Heart left ventricle (tissue), 16 donors: Measurements from ENCODE around the gene ALPL. TPM values are rescaled to one million over a fixed set of nuclear protein-coding genes. Genes with fewer than 3 reads are reported as not detected.

Experiments used
- ATAC-seq, 4 donors: fragments of 200-7000 bp; cut with Tn5 transposase; one replicate each; pipeline ENCODE4 v1.9.1; 2020 to 2022; ENCODE audit warnings: moderate library complexity in 4 of 4, mild to moderate bottlenecking in 3 of 4, moderate number of reproducible peaks in 1 of 4
- DNase-seq, 5 donors: peaks; one replicate each; pipeline ENCODE4 v3.0.0-alpha.2; 2020
- H3K27ac ChIP-seq, 12 donors: fragments of 200-600 bp; sonication (generic) in 4 of 12; one replicate each; pipeline versions ENCODE4 v1.5.0 to v1.8.0; 2016 to 2022; ENCODE audit warnings: mild to moderate bottlenecking in 2 of 12
- H3K27me3 ChIP-seq, 9 donors: fragments of 200-600 bp; sonication (generic) in 2 of 9; one replicate each; pipeline versions ENCODE4 v1.5.1 to v1.8.0; 2016 to 2022; ENCODE audit warnings: mild to moderate bottlenecking in 3 of 9
- H3K36me3 ChIP-seq, 9 donors: fragments of 200-600 bp; sonication (generic) in 2 of 9; one replicate each; pipeline versions ENCODE4 v1.5.0 to v1.8.0; 2018 to 2022; ENCODE audit warnings: mild to moderate bottlenecking in 2 of 9
- H3K4me1 ChIP-seq, 12 donors: fragments of 200-600 bp; sonication (generic) in 4 of 12; one replicate each; pipeline versions ENCODE4 v1.5.0 to v1.8.0; 2016 to 2022; ENCODE audit warnings: mild to moderate bottlenecking in 3 of 12
- H3K4me3 ChIP-seq, 12 donors: fragments of 200-600 bp; sonication (generic) in 4 of 12; one replicate each; pipeline versions ENCODE4 v1.5.0 to v1.8.0; 2017 to 2022; ENCODE audit warnings: mild to moderate bottlenecking in 9 of 12, moderate library complexity in 4 of 12
- H3K9me3 ChIP-seq, 12 donors: fragments of 200-600 bp; sonication (generic) in 4 of 12; one replicate each; pipeline versions ENCODE4 v1.5.0 to v1.8.0; 2016 to 2022; ENCODE audit warnings: mild to moderate bottlenecking in 1 of 12
- CTCF ChIP-seq, 12 donors: fragments of 200-600 bp; sonication (generic) in 4 of 12; IDR thresholded peaks; one replicate each; pipeline versions ENCODE4 v1.5.0 to v1.8.0; 2018 to 2022; ENCODE audit warnings: antibody characterized with exemption in 12 of 12, mild to moderate bottlenecking in 5 of 12
- POLR2A ChIP-seq, 2 donors: fragments of 450-650 bp; IDR thresholded peaks; one replicate each; pipeline ENCODE4 v1.6.1; 2017; ENCODE audit warnings: antibody characterized with exemption in 2 of 2, mild to moderate bottlenecking in 2 of 2, moderate library complexity in 2 of 2
- WGBS, 4 donors: extraction: QIAGEN DNeasy Blood & Tissue Kit in 2 of 4; methylation state at CpG; one replicate each; pipeline versions ENCODE4 v1.1.5 to v1.1.7; 2013 to 2018; 5-methylcytosine and 5-hydroxymethylcytosine counted together
- intact Hi-C, 10 donors: fragments of 100-400 bp; cut with DNase I; formaldehyde crosslinking; loops; one replicate each; pipeline versions ENCODE4 v1.11.1 to v1.14.2; 2022
- polyA plus RNA-seq, 2 donors: library from polyadenylated mRNA; stranded (reverse); fragments of 200-250 nt; gene quantifications; one replicate each; pipeline ENCODE4 v1.2.3, GENCODE V29; 2013
- total RNA-seq, 9 donors: library from RNA; depleted of rRNA in 2 of 9; stranded (reverse); fragments of >200 nt in 2 of 9; fragmentation: NEBNext Ultra II Directional in 3 of 9; extraction: Animal tissue kit (Norgen Biotek cat#: 25700) in 3 of 9; gene quantifications; one replicate each; pipeline versions ENCODE4 v1.1.0 to v1.2.4, GENCODE V29; 2016 to 2023
- donor health status: ischemic (EF 13 %, LVEDD 7.1; RV severe dilation, severe dysfunction).
- donor health status: healthy with polysubstance abuse.
- donor health status: DM: no; HTN: yes; CAD: no.
- donor health status: DM: no; HTN: no; CAD: no.
- donor health status: ischemic (EF 25% LVEDD 6.9; RV normal size, moderate dysfunction).
- donor health status: ischemic (EF 25% LVEDD 5.7; RV mildly dilated, moderate dysfunction).
- donor health status: healthy.
- donor health status: DM: yes; HTN: yes; CAD: no.
- donor health status: ischemic (EF 35%, LVEDD 5.7; RV mildly dilated, moderate dysfunction).
- donor health status: nonischemic (EF 11% LVEDD 7.7; RV severe dilation, severe dysfunction).
- donor health status: DM: yes; HTN: yes; CAD: no.
- donor health status: PGD.
- donor health status: ischemic (EF 29% LVEDD 5.4; RV normal size, mild dysfunction).
- donor health status: nonischemic (EF 23%, LVEDD 6.1; RV moderate dilation, normal function).

The ALPL gene
- total and polyA plus RNA-seq, 11 donors = 6.3 to 45.8 (median 12.3) TPM

DNA sequence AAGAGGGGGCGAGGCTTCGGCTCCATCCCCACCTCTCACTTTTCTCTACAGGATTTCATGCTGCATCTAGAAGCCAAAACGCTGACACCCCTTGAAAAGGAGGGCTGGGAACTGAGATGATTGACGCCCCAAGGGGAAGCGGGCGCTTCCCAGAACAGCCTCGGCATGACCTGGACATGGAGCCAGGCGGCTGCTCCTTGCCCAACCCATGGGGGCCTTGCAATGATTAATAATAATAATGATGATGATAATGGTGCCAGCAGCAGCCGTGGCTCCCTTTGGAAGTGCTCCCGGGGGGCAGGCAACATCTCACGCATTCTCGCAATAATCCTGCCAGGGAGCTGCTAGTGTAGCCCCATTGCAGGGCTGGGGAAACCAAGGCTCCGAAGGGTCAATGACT is 81.7 kb downstream of the ALPL start:
- DNase-seq = no peak
- no peak overlapping the region for H3K27ac ChIP-seq
- TF ChIP-seq CTCF (IDR thresholded peaks at IDR 0.05) (no peak), POLR2A (IDR thresholded peaks at IDR 0.05) (no peak)
- no peaks in the 10 kb centered on the region for H3K36me3 ChIP-seq
- H3K4me1 ChIP-seq = peaks cover 0 to 16% (median 9%) of the 10 kb centered on the region in 12 donors
- no peaks in the 10 kb centered on the region for H3K9me3 ChIP-seq
- WGBS, 4 donors = 62 to 77% (median 70%) methylated on average over 10 to 13 of the region's 13 CpGs
- no peaks in the 10 kb centered on the region for H3K27me3 ChIP-seq
- no peak for ATAC-seq
- intact Hi-C loops = loop anchor here in 2 of 10 donors (5.0 to 10.0 kb wide), 2 partner anchors 219 to 336 kb away; no protein-coding TSS in a partner anchor
- no peak overlapping the region for H3K4me3 ChIP-seq

DNA sequence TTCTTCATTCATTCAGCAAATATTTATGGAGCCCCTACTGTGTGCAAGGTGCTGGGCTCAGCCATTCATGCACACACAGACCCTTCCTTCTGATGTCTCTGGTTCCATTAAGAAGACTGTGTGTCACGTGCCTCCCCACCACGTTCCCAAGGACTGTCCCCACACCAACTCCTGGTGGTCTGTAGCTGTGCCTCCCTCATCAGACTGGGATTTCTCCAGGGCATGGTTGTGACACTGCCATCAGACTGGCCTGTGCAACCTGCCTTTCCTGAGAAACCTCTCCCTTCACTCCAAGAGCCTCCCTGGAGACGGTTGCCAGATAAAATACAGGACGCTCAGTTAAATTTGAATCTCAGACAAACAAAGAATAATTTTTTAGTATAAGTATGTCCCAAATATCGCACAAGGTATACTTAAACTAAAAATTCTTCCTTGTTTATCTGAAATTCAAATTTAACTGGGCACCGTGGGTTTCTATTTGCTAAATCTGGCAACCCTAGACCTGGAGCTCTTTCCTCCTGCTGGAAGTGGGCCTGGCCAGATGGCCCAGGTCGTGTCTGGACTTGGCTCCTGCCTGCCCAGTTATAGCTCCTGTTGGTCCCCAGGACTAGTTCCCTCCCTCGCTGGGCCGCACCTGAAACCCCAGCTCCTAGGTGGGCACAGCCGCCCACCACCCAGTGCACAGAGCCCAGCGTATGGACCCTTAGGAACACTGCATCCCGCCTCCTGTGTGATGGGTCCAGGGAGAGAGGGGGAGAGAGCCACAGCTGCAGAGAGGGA is 83.1 kb downstream of the ALPL start:
- intact Hi-C loops = loop anchor here in 2 of 10 donors (5.0 to 10.0 kb wide), 2 partner anchors 220 to 337 kb away; no protein-coding TSS in a partner anchor
- 81 to 90% (median 83%) methylated on average over 8 to 12 of the region's 12 CpGs for WGBS, 4 donors
- no peak overlapping the region for H3K4me3 ChIP-seq
- no peak for ATAC-seq
- no peak overlapping the region for H3K27ac ChIP-seq
- peaks cover 0 to 7% (median 0%) of the 10 kb centered on the region in 12 donors for H3K4me1 ChIP-seq
- no peaks in the 10 kb centered on the region for H3K9me3 ChIP-seq
- H3K27me3 ChIP-seq = no peaks in the 10 kb centered on the region
- no peak for TF ChIP-seq POLR2A (IDR thresholded peaks at IDR 0.05)
- TF ChIP-seq CTCF (IDR thresholded peaks at IDR 0.05) = no peak
- no peak for DNase-seq
- no peaks in the 10 kb centered on the region for H3K36me3 ChIP-seq

GRCh38 chr1:21593231-21593630 is 84.0 kb downstream of the ALPL start:
- H3K4me1 ChIP-seq = peaks cover 0 to 7% (median 0%) of the 10 kb centered on the region in 12 donors
- intact Hi-C loops = loop anchor here in 2 of 10 donors (5.0 to 10.0 kb wide), 2 partner anchors 221 to 338 kb away; no protein-coding TSS in a partner anchor
- no peak for TF ChIP-seq POLR2A (IDR thresholded peaks at IDR 0.05)
- no peak for TF ChIP-seq CTCF (IDR thresholded peaks at IDR 0.05)
- H3K27me3 ChIP-seq = no peaks in the 10 kb centered on the region
- H3K36me3 ChIP-seq = no peaks in the 10 kb centered on the region
- no peaks in the 10 kb centered on the region for H3K9me3 ChIP-seq
- H3K4me3 ChIP-seq = no peak overlapping the region
- ATAC-seq (no peak), DNase-seq (no peak)
- WGBS, 4 donors = 77 to 93% (median 85%) methylated on average over 6 to 8 of the region's 8 CpGs
- no peak overlapping the region for H3K27ac ChIP-seq

DNA sequence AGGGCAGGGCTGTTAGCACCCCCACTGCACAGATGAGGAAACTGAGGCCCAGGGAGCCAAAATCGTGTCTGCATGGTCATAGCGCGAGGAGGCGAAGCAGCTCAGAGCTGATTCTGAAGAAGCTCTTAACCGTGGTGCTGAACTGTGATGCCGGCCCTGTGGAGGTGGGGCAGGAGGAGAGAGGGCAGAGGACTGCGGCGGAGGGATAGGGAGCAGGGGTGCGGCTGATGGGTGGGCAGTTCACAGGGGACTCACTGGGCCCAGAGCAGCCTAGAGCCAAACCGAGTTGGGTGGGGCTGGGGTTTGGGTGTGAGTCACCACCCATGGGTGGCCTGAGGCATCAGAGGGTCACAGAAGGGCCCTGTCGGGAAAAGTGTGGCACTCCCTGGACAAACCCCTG is 85.3 kb downstream of the ALPL start:
- intact Hi-C loops = loop anchor here in 3 of 10 donors (2.0 to 10.0 kb wide), 3 partner anchors 222 to 340 kb away; no protein-coding TSS in a partner anchor
- Histone ChIP-seq H3K36me3 (no peaks in the 10 kb centered on the region), H3K4me3 (no peak overlapping the region), H3K9me3 (no peaks in the 10 kb centered on the region), H3K27ac (no peak overlapping the region), H3K27me3 (no peaks in the 10 kb centered on the region), H3K4me1 (peaks cover 0 to 7% (median 0%) of the 10 kb centered on the region in 12 donors)
- no peak for TF ChIP-seq CTCF (IDR thresholded peaks at IDR 0.05)
- TF ChIP-seq POLR2A (IDR thresholded peaks at IDR 0.05) = no peak
- WGBS, 4 donors = 60 to 74% (median 66%) methylated on average over 10 to 11 of the region's 11 CpGs
- no peak for DNase-seq
- no peak for ATAC-seq
